Measurements from ENCODE around the gene UGT1A8. TPM values are rescaled to one million over a fixed set of nuclear protein-coding genes. Genes with fewer than 3 reads are reported as not detected.
"Not testable (repeated sequence)": the region's sequence is repeated elsewhere in the genome, so short reads cannot be mapped to it uniquely, and the experiment has no call there.

The UGT1A8 gene
- total RNA-seq, 2 donors from 2014 or later, result not detected

GRCh38 chr2:233692648-233693047 is 75.2 kb downstream of the UGT1A8 start, which contains the start of gene UGT1A6:
TSS of gene UGT1A6 (plus strand) at chr2:233692890. CDS start at chr2:233693005, 115 bp downstream.
- no peaks in the 10 kb centered on the region for H3K9me3 Mint-ChIP-seq
- ATAC-seq, result no peak
- DNase-seq (ENCODE audit: low spot score in 2 of 2), result no peak
- no peaks in the 10 kb centered on the region for H3K36me3 Mint-ChIP-seq
- H3K27ac Mint-ChIP-seq, result no peak within 1 kb of the TSS

GRCh38 chr2:233693963-233694362 is 76.5 kb downstream of the UGT1A8 start:
- no peaks in the 10 kb centered on the region for H3K9me3 Mint-ChIP-seq
- H3K36me3 Mint-ChIP-seq, result no peaks in the 10 kb centered on the region
- no peak overlapping the region for H3K27ac Mint-ChIP-seq
- no peak for DNase-seq (ENCODE audit: low spot score in 2 of 2)
- no peak for ATAC-seq

GRCh38 chr2:233698740-233699139 is 81.3 kb downstream of the UGT1A8 start:
- H3K27ac Mint-ChIP-seq, result no peak overlapping the region
- H3K36me3 Mint-ChIP-seq, result no peaks in the 10 kb centered on the region
- ATAC-seq, result no peak
- no peak for DNase-seq (ENCODE audit: low spot score in 2 of 2)
- H3K9me3 Mint-ChIP-seq, result no peaks in the 10 kb centered on the region

- ATAC-seq (no peak), DNase-seq (ENCODE audit: low spot score in 2 of 2) (no peak)
- no peak overlapping the region for H3K27ac Mint-ChIP-seq
- peaks cover 0 to 6% of the 10 kb centered on the region in 2 donors for H3K36me3 Mint-ChIP-seq
- H3K9me3 Mint-ChIP-seq, result peaks cover 3 to 5% of the 10 kb centered on the region in 2 donors
Observed at GRCh38 chr2:233699424-233700027, 82.1 kb downstream of the UGT1A8 start.

DNA sequence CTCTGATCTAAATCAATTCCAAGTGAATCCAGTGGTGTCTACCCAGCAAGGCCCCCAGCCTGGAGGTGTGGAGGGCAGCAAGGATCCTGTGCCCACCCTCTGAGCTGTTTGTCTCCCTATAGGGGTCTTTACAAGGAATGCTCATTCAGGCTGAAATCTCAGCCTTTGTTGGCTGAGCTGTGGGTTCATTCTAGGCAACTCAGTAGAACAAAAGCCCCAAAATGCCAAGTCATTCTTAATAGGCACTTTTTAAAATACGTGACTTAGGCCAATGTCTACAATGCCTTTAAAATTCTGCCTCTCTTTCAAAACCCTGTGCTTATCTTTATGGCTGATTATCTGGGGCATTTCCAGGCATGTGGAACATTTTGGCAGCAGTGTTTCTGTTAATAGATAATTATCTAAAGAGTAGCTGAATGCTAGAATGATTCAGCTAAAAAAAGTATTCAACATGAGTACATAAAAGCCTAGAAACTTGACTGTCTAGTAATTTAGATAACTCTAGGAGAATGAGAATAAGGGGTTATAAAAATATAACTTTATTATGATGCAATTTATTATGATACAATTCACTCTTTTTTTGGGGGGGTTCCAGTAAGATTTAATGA is 82.7 kb downstream of the UGT1A8 start:
- ATAC-seq (no peak), DNase-seq (ENCODE audit: low spot score in 2 of 2) (no peak)
- peaks cover 3 to 5% of the 10 kb centered on the region in 2 donors for H3K9me3 Mint-ChIP-seq
- H3K27ac Mint-ChIP-seq, result no peak overlapping the region
- H3K36me3 Mint-ChIP-seq, result peaks cover 0 to 6% of the 10 kb centered on the region in 2 donors

DNA sequence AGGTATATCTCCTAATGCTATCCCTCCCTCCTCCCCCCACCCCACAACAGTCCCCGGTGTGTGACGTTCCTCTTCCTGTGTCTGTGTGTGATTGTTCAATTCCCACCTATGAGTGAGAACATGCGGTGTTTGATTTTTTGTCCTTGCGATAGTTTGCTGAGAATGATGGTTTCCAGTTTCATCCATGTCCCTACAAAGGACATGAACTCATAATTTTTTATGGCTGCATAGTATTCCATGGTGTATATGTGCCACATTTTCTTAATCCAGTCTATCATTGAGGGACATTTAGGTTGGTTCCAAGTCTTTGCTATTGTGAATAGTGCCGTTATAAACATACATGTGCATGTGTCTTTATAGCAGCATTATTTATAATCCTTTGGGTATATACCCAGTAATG is 83.4 kb downstream of the UGT1A8 start:
- not testable (repeated sequence) for DNase-seq (ENCODE audit: low spot score in 2 of 2); H3K27ac Mint-ChIP-seq; ATAC-seq; H3K36me3 Mint-ChIP-seq; H3K9me3 Mint-ChIP-seq

DNA sequence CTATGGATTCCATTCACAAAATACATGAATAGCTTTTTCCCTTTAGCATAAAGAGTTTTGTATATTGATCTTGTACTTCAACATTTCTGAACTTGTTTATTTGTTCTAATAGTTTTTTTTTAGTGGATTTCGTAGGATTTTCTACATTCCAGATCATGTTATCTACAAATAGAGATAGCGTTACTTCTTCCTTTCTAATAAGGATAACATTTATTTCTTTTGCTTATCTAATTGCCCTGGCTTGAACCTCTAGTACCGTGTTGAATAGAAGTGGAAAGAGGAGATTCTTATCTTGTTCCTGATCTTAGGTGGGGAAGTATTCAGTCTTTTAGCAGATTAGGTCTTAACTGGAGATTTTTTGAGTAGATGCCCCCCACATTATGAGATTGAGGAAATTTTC is 84.8 kb downstream of the UGT1A8 start:
- no peak for DNase-seq (ENCODE audit: low spot score in 2 of 2)
- H3K36me3 Mint-ChIP-seq, result peaks cover 0 to 6% of the 10 kb centered on the region in 2 donors
- H3K27ac Mint-ChIP-seq, result no peak overlapping the region
- peaks cover 3 to 5% of the 10 kb centered on the region in 2 donors for H3K9me3 Mint-ChIP-seq
- no peak for ATAC-seq

- ATAC-seq, result no peak
- no peak for DNase-seq (ENCODE audit: low spot score in 2 of 2)
- peaks cover 3 to 5% of the 10 kb centered on the region in 2 donors for H3K9me3 Mint-ChIP-seq
- peaks cover 0 to 6% of the 10 kb centered on the region in 2 donors for H3K36me3 Mint-ChIP-seq
- no peak overlapping the region for H3K27ac Mint-ChIP-seq
Observed at GRCh38 chr2:233705911-233706506, 88.6 kb downstream of the UGT1A8 start.

- Mint-ChIP-seq H3K27ac (no peak overlapping the region), H3K36me3 (peaks cover 0 to 6% of the 10 kb centered on the region in 2 donors), H3K9me3 (peaks cover 3 to 5% of the 10 kb centered on the region in 2 donors)
- DNase-seq (ENCODE audit: low spot score in 2 of 2) (no peak), ATAC-seq (no peak)
Observed at GRCh38 chr2:233706720-233707119, 89.3 kb downstream of the UGT1A8 start.

DNA sequence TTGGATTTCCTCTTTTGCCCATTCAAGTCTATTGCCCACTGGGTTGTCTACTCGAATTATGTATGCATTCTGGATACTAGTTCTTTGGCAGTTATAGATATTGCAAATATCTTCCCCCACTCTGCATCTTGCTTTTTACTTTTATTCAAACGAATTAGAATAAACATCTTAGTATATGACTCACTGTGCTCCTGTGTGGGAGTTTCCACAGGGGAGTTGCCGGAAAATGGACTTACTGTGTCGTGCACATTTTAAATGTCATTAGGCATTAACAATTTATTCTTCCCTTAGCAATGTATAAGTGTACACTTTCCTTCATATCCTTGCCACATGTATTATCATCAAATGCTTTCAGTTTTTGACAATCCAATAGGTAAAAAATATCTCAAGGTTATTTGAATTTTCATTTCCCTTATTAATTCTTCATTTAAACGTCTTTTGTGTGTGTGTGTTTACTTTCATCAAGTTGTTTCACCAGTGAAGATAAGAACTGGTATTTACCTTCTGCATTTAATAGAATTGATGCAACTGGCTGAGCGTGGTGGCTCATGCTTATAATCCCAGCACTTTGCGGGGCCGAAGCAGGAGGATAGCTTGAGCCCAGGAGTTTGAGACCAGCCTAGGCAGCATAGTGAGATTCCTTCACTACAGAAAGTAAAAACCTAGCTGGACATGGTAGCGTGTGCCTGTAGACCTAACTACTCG is 90.7 kb downstream of the UGT1A8 start:
- DNase-seq (ENCODE audit: low spot score in 2 of 2), result no peak
- Mint-ChIP-seq H3K9me3 (peaks cover 3 to 5% of the 10 kb centered on the region in 2 donors), H3K36me3 (peaks cover 0 to 6% of the 10 kb centered on the region in 2 donors), H3K27ac (no peak overlapping the region)
- ATAC-seq, result no peak

DNA sequence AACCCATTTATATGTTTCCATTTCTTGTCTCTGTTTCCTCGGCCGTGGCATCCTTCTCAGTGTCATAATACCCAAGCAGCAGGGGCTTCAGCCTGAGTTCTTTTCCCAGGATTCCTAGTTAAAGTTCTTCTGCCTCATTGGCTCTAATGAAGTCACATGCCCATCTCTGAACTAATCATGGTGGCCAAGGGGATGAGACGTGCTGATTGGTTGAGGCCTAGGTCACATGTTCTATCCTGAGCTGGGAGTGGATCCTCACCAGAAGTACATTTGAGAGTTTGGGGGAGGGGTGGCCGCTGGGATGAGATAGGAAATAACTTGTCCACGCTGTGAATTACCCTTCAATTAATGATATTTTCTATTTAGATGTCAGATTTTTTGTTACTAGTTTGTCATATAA is 91.5 kb downstream of the UGT1A8 start:
- Mint-ChIP-seq H3K9me3 (peaks cover 3 to 4% of the 10 kb centered on the region in 2 donors), H3K27ac (no peak overlapping the region), H3K36me3 (peaks cover 0 to 4% of the 10 kb centered on the region in 2 donors)
- ATAC-seq, result no peak
- DNase-seq (ENCODE audit: low spot score in 2 of 2), result no peak

DNA sequence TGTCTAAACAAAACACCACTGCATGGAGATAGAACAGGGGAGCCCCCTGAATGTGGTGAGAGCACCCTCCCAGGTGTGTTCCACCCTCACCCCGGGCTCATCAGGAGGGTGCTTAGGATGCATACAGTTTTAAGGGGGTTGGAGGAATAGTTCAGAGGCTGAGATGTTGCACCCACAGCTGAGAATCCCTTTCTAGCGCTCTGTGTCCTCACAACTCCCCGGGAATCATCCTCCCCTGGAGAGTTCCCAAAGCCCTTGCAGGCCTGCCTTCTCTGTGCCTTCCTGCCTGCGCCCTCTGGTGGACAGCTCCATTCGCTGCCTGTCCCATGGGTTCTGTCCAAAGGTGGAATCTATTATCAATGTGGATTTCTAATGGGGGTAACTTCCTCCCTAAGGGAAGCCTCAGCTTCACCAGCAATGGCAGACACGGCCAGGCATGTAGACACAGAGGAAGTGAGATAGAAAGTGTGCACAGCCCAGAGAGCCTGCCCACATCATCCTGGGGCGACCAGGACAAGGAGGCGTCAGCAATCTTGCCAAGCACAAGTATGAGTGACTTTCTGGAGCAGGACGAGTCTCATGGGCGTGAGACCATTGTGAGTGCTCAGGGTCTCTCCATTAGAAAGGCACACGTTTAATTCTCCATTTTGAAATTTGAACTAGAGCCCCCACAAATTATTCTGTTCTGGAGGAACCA is 94.0 kb downstream of the UGT1A8 start:
- ATAC-seq (peak; percentile 71 to 73), DNase-seq (ENCODE audit: low spot score in 2 of 2) (peak in 1 of 2 donors; percentile 76)
- Mint-ChIP-seq H3K9me3 (no peaks in the 10 kb centered on the region), H3K27ac (no peak overlapping the region), H3K36me3 (no peaks in the 10 kb centered on the region)

- no peak for DNase-seq (ENCODE audit: low spot score in 2 of 2)
- ATAC-seq, result no peak
- Mint-ChIP-seq H3K9me3 (no peaks in the 10 kb centered on the region), H3K27ac (no peak within 1 kb of the TSS), H3K36me3 (no peaks in the 10 kb centered on the region)
Observed at GRCh38 chr2:233712611-233713261, 95.3 kb downstream of the UGT1A8 start, which contains the start of gene UGT1A5. TSS of gene UGT1A5 (plus strand) at chr2:233712907. CDS start at chr2:233712992, 85 bp downstream.

DNA sequence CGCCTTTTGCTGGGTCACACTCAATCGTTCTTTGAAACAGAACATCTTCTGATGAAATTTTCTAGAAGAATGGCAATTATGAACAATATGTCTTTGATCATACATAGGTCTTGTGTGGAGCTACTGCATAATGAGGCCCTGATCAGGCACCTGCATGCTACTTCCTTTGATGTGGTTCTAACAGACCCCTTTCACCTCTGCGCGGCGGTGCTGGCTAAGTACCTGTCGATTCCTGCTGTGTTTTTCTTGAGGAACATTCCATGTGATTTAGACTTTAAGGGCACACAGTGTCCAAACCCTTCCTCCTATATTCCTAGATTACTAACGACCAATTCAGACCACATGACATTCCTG is 95.8 kb downstream of the UGT1A8 start:
- DNase-seq (ENCODE audit: low spot score in 2 of 2) (no peak), ATAC-seq (no peak)
- Mint-ChIP-seq H3K27ac (no peak overlapping the region), H3K9me3 (no peaks in the 10 kb centered on the region), H3K36me3 (no peaks in the 10 kb centered on the region)

- ATAC-seq, result no peak
- no peaks in the 10 kb centered on the region for H3K36me3 Mint-ChIP-seq
- H3K9me3 Mint-ChIP-seq, result no peaks in the 10 kb centered on the region
- no peak for DNase-seq (ENCODE audit: low spot score in 2 of 2)
- H3K27ac Mint-ChIP-seq, result peak overlapping the region in 1 of 2 donors; percentile 58
Observed at GRCh38 chr2:233714121-233714520, 96.7 kb downstream of the UGT1A8 start.

GRCh38 chr2:233718552-233718951 is 101.1 kb downstream of the UGT1A8 start, which contains the start of gene UGT1A4:
TSS of gene UGT1A4 (plus strand) at chr2:233718736. CDS start at chr2:233718821, 85 bp downstream.
- H3K36me3 Mint-ChIP-seq, result no peaks in the 10 kb centered on the region
- H3K27ac Mint-ChIP-seq, result no peak within 1 kb of the TSS
- ATAC-seq, result no peak
- H3K9me3 Mint-ChIP-seq, result no peaks in the 10 kb centered on the region
- no peak for DNase-seq (ENCODE audit: low spot score in 2 of 2)
